Measurements from ENCODE around the gene GPR107. TPM values are rescaled to one million over a fixed set of nuclear protein-coding genes. Genes with fewer than 3 reads are reported as not detected.

GPR107 gene
- total and polyA plus RNA-seq, 2 experiments from 2014 or later = 6.2 to 30.7 TPM

DNA sequence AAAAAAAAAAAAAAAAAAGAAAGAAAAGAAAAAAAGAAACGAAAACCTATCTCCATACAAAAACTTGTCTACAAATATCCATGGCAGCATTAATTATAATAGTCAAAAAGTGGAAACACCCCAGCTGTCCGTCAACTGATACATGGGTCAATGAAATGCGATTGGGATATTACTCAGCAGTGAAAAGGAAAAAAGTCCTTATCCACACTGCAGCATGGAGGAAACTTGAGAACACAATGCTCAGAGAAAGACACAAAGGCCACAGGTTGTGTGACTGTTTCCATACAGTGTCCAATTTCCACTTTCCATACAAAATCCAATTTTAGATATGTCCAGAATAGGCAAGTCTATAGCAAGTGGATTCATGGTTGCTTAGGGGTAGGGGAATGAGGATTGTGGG lies 94.2 kb downstream of the GPR107 start:
- Histone ChIP-seq H3K4me1 (ENCODE audit: insufficient read depth) (peaks cover 5% of the 10 kb centered on the region), H3K4me3 (no peak overlapping the region), H4K20me1 (replicated peaks; ENCODE audit: insufficient read depth) (no peaks in the 10 kb centered on the region), H2AFZ (no peak overlapping the region), H3K4me2 (no peak overlapping the region), H3K27me3 (ENCODE audit: insufficient read depth) (no peaks in the 10 kb centered on the region), H3K36me3 (ENCODE audit: insufficient read depth) (no peaks in the 10 kb centered on the region), H3K79me2 (replicated peaks; ENCODE audit: insufficient read depth) (no peaks in the 10 kb centered on the region), H3F3A (replicated peaks; ENCODE audit: low read depth) (0 out of 2 replicates have a peak, but pooled peaks cover 2% of the 10 kb centered on the region), H3K9me2 (ENCODE audit: insufficient read depth) (0 out of 2 replicates have a peak, but pooled peaks cover 3% of the 10 kb centered on the region), H3K27ac (ENCODE audit: low read depth) (no peak overlapping the region)
- no peaks in the 10 kb centered on the region for H3K9me3 Mint-ChIP-seq
- peaks cover 22% of the 10 kb centered on the region for H3K27me3 Mint-ChIP-seq (ENCODE audit: insufficient read depth, low read depth, poor library complexity)
- TF ChIP-seq POLR2AphosphoS5 (IDR thresholded peaks at IDR 0.05; ENCODE audit: low read depth) (no peak), EZH2 (IDR thresholded peaks at IDR 0.05; ENCODE audit: low read depth, unreplicated experiment) (no peak), JUNB (IDR thresholded peaks at IDR 0.05; ENCODE audit: unreplicated experiment) (no peak), STAT1 (IDR thresholded peaks at IDR 0.05; ENCODE audit: unreplicated experiment) (no peak), CREB1 (CRISPR knock-in tag; IDR thresholded peaks at IDR 0.05; ENCODE audit: low read depth) (no peak), ZNF114 (CRISPR knock-in tag; IDR thresholded peaks at IDR 0.05) (no peak)
- TF ChIP-seq, protein P1, sequence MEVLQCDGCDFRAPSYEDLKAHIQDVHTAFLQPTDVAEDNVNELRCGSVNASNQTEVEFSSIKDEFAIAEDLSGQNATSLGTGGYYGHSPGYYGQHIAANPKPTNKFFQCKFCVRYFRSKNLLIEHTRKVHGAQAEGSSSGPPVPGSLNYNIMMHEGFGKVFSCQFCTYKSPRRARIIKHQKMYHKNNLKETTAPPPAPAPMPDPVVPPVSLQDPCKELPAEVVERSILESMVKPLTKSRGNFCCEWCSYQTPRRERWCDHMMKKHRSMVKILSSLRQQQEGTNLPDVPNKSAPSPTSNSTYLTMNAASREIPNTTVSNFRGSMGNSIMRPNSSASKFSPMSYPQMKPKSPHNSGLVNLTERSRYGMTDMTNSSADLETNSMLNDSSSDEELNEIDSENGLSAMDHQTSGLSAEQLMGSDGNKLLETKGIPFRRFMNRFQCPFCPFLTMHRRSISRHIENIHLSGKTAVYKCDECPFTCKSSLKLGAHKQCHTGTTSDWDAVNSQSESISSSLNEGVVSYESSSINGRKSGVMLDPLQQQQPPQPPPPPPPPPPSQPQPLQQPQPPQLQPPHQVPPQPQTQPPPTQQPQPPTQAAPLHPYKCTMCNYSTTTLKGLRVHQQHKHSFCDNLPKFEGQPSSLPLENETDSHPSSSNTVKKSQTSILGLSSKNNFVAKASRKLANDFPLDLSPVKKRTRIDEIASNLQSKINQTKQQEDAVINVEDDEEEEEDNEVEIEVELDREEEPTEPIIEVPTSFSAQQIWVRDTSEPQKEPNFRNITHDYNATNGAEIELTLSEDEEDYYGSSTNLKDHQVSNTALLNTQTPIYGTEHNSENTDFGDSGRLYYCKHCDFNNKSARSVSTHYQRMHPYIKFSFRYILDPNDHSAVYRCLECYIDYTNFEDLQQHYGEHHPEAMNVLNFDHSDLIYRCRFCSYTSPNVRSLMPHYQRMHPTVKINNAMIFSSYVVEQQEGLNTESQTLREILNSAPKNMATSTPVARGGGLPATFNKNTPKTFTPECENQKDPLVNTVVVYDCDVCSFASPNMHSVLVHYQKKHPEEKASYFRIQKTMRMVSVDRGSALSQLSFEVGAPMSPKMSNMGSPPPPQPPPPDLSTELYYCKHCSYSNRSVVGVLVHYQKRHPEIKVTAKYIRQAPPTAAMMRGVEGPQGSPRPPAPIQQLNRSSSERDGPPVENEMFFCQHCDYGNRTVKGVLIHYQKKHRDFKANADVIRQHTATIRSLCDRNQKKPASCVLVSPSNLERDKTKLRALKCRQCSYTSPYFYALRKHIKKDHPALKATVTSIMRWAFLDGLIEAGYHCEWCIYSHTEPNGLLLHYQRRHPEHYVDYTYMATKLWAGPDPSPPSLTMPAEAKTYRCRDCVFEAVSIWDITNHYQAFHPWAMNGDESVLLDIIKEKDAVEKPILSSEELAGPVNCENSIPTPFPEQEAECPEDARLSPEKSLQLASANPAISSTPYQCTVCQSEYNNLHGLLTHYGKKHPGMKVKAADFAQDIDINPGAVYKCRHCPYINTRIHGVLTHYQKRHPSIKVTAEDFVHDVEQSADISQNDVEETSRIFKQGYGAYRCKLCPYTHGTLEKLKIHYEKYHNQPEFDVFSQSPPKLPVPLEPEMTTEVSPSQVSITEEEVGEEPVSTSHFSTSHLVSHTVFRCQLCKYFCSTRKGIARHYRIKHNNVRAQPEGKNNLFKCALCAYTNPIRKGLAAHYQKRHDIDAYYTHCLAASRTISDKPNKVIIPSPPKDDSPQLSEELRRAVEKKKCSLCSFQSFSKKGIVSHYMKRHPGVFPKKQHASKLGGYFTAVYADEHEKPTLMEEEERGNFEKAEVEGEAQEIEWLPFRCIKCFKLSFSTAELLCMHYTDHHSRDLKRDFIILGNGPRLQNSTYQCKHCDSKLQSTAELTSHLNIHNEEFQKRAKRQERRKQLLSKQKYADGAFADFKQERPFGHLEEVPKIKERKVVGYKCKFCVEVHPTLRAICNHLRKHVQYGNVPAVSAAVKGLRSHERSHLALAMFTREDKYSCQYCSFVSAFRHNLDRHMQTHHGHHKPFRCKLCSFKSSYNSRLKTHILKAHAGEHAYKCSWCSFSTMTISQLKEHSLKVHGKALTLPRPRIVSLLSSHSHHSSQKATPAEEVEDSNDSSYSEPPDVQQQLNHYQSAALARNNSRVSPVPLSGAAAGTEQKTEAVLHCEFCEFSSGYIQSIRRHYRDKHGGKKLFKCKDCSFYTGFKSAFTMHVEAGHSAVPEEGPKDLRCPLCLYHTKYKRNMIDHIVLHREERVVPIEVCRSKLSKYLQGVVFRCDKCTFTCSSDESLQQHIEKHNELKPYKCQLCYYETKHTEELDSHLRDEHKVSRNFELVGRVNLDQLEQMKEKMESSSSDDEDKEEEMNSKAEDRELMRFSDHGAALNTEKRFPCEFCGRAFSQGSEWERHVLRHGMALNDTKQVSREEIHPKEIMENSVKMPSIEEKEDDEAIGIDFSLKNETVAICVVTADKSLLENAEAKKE (CRISPR knock-in tag; IDR thresholded peaks at IDR 0.05) = no peak
- TF ChIP-seq, protein P2, sequence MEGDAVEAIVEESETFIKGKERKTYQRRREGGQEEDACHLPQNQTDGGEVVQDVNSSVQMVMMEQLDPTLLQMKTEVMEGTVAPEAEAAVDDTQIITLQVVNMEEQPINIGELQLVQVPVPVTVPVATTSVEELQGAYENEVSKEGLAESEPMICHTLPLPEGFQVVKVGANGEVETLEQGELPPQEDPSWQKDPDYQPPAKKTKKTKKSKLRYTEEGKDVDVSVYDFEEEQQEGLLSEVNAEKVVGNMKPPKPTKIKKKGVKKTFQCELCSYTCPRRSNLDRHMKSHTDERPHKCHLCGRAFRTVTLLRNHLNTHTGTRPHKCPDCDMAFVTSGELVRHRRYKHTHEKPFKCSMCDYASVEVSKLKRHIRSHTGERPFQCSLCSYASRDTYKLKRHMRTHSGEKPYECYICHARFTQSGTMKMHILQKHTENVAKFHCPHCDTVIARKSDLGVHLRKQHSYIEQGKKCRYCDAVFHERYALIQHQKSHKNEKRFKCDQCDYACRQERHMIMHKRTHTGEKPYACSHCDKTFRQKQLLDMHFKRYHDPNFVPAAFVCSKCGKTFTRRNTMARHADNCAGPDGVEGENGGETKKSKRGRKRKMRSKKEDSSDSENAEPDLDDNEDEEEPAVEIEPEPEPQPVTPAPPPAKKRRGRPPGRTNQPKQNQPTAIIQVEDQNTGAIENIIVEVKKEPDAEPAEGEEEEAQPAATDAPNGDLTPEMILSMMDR (conservative IDR thresholded peaks at IDR 0.05; ENCODE audit: low read depth in 2 of 2) = no peak
- TF ChIP-seq, protein P3, sequence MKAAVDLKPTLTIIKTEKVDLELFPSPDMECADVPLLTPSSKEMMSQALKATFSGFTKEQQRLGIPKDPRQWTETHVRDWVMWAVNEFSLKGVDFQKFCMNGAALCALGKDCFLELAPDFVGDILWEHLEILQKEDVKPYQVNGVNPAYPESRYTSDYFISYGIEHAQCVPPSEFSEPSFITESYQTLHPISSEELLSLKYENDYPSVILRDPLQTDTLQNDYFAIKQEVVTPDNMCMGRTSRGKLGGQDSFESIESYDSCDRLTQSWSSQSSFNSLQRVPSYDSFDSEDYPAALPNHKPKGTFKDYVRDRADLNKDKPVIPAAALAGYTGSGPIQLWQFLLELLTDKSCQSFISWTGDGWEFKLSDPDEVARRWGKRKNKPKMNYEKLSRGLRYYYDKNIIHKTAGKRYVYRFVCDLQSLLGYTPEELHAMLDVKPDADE (IDR thresholded peaks at IDR 0.05) = no peak
- TF ChIP-seq, protein P4, sequence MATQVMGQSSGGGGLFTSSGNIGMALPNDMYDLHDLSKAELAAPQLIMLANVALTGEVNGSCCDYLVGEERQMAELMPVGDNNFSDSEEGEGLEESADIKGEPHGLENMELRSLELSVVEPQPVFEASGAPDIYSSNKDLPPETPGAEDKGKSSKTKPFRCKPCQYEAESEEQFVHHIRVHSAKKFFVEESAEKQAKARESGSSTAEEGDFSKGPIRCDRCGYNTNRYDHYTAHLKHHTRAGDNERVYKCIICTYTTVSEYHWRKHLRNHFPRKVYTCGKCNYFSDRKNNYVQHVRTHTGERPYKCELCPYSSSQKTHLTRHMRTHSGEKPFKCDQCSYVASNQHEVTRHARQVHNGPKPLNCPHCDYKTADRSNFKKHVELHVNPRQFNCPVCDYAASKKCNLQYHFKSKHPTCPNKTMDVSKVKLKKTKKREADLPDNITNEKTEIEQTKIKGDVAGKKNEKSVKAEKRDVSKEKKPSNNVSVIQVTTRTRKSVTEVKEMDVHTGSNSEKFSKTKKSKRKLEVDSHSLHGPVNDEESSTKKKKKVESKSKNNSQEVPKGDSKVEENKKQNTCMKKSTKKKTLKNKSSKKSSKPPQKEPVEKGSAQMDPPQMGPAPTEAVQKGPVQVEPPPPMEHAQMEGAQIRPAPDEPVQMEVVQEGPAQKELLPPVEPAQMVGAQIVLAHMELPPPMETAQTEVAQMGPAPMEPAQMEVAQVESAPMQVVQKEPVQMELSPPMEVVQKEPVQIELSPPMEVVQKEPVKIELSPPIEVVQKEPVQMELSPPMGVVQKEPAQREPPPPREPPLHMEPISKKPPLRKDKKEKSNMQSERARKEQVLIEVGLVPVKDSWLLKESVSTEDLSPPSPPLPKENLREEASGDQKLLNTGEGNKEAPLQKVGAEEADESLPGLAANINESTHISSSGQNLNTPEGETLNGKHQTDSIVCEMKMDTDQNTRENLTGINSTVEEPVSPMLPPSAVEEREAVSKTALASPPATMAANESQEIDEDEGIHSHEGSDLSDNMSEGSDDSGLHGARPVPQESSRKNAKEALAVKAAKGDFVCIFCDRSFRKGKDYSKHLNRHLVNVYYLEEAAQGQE (IDR thresholded peaks at IDR 0.05; ENCODE audit: unreplicated experiment) = no peak
- no peaks in the 10 kb centered on the region for H3K36me3 Mint-ChIP-seq (ENCODE audit: low read depth)
- ATAC-seq (no peak), DNase-seq (ENCODE audit: low spot score) (no peak)
- no peak overlapping the region for H3K27ac Mint-ChIP-seq
- no peak overlapping the region for H3K4me3 Mint-ChIP-seq
- H3K4me1 Mint-ChIP-seq = peaks cover 16% of the 10 kb centered on the region

Data from GM23338 (cell line).